Parathyroid adenoma (tissue), 2 donors: ENCODE measurements around the gene ZNF799.

ENCODE experiments used
- H2AFZ ChIP-seq: fragments of 300-600 bp; sonication (generic); one replicate; pipeline ENCODE4 v1.7.0; 2017; ENCODE audit warnings: antibody characterized with exemption, mild to moderate bottlenecking
- H3K27ac ChIP-seq: fragments of 300-600 bp; sonication (generic); one replicate; pipeline ENCODE4 v1.7.0; 2017
- H3K27me3 ChIP-seq: fragments of 300-600 bp; sonication (generic); one replicate; pipeline ENCODE4 v1.7.0; 2017; ENCODE audit warnings: low read length; ENCODE audit not compliant: control insufficient read depth, insufficient read depth
- H3K36me3 ChIP-seq: fragments of 300-600 bp; sonication (generic); one replicate; pipeline ENCODE4 v1.7.0; 2017; ENCODE audit warnings: low read length; ENCODE audit not compliant: control insufficient read depth, insufficient read depth
- H3K4me1 ChIP-seq: fragments of 300-600 bp; sonication (generic); one replicate; pipeline ENCODE4 v1.7.0; 2017; ENCODE audit warnings: control low read depth
- H3K4me2 ChIP-seq: fragments of 300-600 bp; sonication (generic); one replicate; pipeline ENCODE4 v1.7.0; 2017; ENCODE audit warnings: low read length
- H3K4me3 ChIP-seq: fragments of 300-600 bp; sonication (generic); one replicate; pipeline ENCODE4 v1.7.0; 2017; ENCODE audit warnings: low read depth, low read length
- H3K79me2 ChIP-seq: fragments of 300-600 bp; sonication (generic); one replicate; pipeline ENCODE4 v1.7.0; 2017; ENCODE audit warnings: control low read depth
- H3K9ac ChIP-seq: fragments of 300-600 bp; sonication (generic); one replicate; pipeline ENCODE4 v1.7.0; 2017; ENCODE audit warnings: mild to moderate bottlenecking
- H3K9me3 ChIP-seq: fragments of 300-600 bp; sonication (generic); one replicate; pipeline ENCODE4 v1.7.0; 2017; ENCODE audit warnings: low read length; ENCODE audit not compliant: control insufficient read depth
- CTCF ChIP-seq: fragments of 300-600 bp; sonication (generic); IDR thresholded peaks from one replicate; pipeline ENCODE4 v1.7.0; 2017; ENCODE audit warnings: antibody characterized with exemption, mild to moderate bottlenecking
- donor health status: primary hyperparathyroidism.

ZNF799 gene

GRCh38 chr19:12346896-12347295, 54.2 kb downstream of the ZNF799 start:
- Histone ChIP-seq H3K4me2 (no peak overlapping the region), H3K36me3 (peaks cover 4% of the 10 kb centered on the region), H3K9ac (no peak overlapping the region), H2AFZ (no peak overlapping the region), H3K4me1 (no peaks in the 10 kb centered on the region), H3K27me3 (no peaks in the 10 kb centered on the region), H3K4me3 (no peak overlapping the region), H3K79me2 (no peaks in the 10 kb centered on the region), H3K27ac (no peak overlapping the region), H3K9me3 (peaks cover 8% of the 10 kb centered on the region)
- TF ChIP-seq CTCF, result no peak

GRCh38 chr19:12345197-12345596, 55.9 kb downstream of the ZNF799 start:
- Histone ChIP-seq H3K79me2 (no peaks in the 10 kb centered on the region), H2AFZ (no peak overlapping the region), H3K27ac (no peak overlapping the region), H3K4me1 (no peaks in the 10 kb centered on the region), H3K27me3 (no peaks in the 10 kb centered on the region), H3K9me3 (no peaks in the 10 kb centered on the region), H3K4me3 (no peak overlapping the region), H3K9ac (no peak overlapping the region), H3K36me3 (peaks cover 4% of the 10 kb centered on the region), H3K4me2 (no peak overlapping the region)
- TF ChIP-seq CTCF, result no peak
